KOPT-K1 (cell line): Measurements from ENCODE around the gene MARCHF3.
"Not testable (repeated sequence)": the region's sequence is repeated elsewhere in the genome, so short reads cannot be mapped to it uniquely, and the experiment has no call there.

Source experiments
- H3K27ac ChIP-seq: fragments of 200-600 bp; sonication (generic); 2 replicates; pipeline ENCODE4 v1.5.1; 2016; ENCODE audit warnings: antibody characterized with exemption, mild to moderate bottlenecking, low read depth, low read length; ENCODE audit not compliant: poor library complexity, severe bottlenecking
- H3K36me3 ChIP-seq: fragments of 200-600 bp; sonication (generic); 2 replicates; pipeline ENCODE4 v1.5.1; 2017; ENCODE audit warnings: antibody characterized with exemption, mild to moderate bottlenecking, low read length, moderate library complexity; ENCODE audit not compliant: insufficient read depth
- H3K9me3 ChIP-seq: fragments of 200-600 bp; sonication (generic); 2 replicates; pipeline ENCODE4 v1.5.1; 2017; ENCODE audit warnings: antibody characterized with exemption, low read length, mild to moderate bottlenecking; ENCODE audit not compliant: insufficient read depth, poor library complexity, severe bottlenecking

The MARCHF3 gene

DNA sequence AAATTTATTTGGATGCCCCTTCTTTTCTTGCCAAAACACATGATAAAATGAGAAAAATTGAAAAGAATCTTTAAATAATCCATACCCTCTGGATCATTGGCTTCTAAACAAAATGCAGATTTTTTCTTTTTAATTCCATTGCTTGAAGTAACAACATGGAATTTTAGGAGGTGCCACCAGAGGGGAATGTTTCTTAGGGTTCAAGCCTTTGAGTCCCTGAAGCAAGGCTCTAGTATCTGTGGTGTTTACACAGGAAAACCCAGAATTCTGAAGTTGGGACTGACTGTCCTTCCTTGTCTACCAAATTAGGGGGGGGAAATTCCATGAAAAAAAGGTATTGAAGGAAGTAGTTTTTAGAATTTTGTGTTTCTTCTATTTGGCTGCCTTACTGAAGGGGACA lies 184.0 kb downstream of the MARCHF3 start:
- H3K9me3 ChIP-seq, result no peaks in the 10 kb centered on the region
- H3K36me3 ChIP-seq, result peaks cover 24% of the 10 kb centered on the region
- no peak overlapping the region for H3K27ac ChIP-seq

DNA sequence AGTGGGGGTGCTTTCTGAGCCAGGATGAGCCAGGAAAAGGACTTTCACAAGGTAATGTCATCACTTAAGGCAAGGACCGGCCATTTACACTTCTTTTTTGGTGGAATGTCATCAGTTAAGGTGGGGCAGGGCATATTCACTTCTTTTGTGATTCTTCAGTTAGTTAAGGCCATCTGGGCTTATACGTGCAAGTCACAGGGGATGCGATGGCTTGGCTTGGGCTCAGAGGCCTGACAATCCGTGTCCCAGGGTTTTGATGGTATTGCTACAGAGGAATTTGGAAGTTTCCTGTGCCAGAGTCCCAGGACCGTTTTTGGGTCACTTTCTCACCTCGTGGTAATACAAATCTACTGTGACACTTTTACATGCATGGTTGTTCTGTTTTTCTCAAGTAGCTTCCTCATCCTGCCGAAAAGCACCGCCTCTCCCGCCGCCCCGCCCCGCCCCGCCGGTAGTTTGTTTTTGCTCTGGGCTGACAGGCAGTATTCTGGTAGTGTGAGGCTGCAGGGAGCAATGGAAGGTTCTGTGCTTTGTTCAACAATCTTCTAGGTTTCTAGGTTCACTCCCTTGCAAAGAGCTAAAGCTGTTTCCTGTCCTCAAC lies 184.8 kb downstream of the MARCHF3 start:
- H3K27ac ChIP-seq, H3K9me3 ChIP-seq: not testable (repeated sequence)
- peaks cover 19% of the 10 kb centered on the region for H3K36me3 ChIP-seq

DNA sequence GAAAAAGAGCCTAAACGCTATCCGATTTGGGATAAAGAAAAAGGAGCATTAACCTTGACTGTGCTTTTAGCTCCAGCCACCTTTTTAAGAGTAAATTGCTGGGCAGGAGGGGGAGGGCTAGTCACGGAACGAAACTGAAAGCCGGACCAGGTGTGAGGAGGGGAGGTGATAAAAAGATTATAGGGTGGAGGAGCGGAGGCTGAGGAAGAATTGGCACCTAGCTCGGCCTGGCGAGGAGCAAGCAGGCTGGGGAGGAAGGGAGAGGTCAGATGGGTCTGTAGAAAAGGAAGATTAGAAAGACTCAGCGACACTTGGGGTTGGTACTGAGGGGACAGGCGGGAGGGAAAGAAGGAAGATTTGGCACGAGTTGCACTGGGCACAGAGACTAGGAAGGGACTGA lies 187.0 kb downstream of the MARCHF3 start:
- H3K36me3 ChIP-seq, result peaks cover 18% of the 10 kb centered on the region
- H3K27ac ChIP-seq, H3K9me3 ChIP-seq: not testable (repeated sequence)

DNA sequence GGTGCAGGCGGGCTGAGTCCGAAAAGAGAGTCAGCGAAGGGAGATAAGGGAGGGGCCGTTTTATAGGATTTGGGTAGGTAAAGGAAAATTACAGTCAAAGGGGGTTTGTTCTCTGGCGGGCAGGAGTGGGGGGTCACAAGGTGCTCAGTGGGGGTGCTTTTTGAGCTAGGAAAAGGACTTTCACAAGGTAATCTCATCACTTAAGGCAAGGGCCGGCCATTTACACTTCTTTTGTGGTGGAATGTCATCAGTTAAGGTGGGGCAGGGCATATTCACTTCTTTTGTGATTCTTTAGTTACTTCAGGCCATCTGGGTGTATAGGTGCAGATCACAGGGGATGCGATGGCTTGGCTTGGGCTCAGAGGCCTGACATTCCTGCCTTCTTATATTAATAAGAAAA lies 191.0 kb downstream of the MARCHF3 start:
- H3K36me3 ChIP-seq, result peaks cover 51% of the 10 kb centered on the region

DNA sequence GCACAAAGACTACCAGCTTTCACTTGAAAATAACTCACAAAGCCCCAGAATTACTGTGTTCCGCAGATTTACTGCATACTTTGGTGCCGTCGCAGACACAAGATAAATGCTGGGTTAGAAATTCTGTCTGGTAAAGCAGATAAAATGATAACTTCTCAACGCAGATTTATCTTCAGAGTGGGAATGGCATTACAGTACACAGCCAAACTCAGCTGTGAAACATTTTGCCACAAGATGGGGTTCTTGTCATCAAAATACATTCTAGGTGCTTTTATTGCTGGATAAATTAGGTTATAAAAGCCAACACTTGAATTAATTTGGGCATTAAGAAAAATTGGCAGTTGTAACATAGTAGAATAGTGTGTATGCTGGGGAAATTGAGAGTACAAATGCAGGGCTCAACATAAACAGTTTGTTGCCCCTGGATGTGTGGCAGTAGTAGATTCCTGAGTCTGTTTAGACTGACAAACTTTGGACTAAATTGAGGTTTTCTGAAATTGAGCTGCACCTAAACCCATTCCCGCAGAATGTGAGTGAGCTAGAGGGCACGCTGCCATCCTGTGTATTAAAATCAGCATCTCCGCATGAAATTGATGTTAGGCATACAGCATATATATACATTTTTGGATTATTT lies 192.3 kb downstream of the MARCHF3 start:
- no peak overlapping the region for H3K27ac ChIP-seq
- H3K9me3 ChIP-seq, result no peaks in the 10 kb centered on the region
- peaks cover 65% of the 10 kb centered on the region for H3K36me3 ChIP-seq

More for the DNA sequence above, 191.0 kb downstream of the MARCHF3 start:
- not testable (repeated sequence) for H3K27ac ChIP-seq, H3K9me3 ChIP-seq

DNA sequence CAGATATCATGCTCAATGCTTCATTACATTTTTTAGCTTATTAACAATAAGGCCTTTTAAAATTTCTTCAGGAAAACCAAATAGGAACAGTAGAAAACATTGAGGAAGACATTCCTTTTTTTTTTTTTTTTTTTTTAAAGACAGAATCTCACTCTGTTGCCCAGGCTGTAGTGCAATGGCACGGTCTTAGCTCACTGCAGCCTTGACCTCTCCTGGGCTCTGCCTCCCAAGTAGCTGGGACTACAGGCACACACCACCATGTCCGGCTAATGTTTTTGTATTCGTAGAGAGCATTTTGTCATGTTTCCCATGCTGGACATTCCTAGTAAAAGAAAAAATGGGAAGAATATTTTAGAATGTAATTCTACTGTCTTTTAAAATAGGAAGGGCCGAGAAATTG lies 193.1 kb downstream of the MARCHF3 start:
- Histone ChIP-seq H3K36me3 (peaks cover 72% of the 10 kb centered on the region), H3K9me3 (no peaks in the 10 kb centered on the region)

DNA sequence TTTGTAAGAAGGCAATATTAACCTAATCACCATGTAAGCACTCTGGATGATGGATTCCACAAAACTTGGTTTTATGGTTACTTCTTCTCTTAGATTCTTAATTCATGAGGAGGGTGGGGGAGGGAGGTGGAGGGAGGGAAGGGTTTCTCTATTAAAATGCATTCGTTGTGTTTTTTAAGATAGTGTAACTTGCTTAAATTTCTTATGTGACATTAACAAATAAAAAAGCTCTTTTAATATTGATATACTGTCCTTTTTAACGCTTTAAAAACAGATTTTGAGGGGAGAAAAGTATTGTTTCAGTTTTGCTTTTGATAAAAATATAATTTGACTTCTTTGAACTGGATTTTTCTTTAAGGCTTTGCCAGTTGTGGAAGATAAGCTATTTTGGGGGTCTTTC lies 193.6 kb downstream of the MARCHF3 start:
- no peak overlapping the region for H3K27ac ChIP-seq
- H3K9me3 ChIP-seq, result no peaks in the 10 kb centered on the region
- peaks cover 77% of the 10 kb centered on the region for H3K36me3 ChIP-seq

More for the DNA sequence above, 193.1 kb downstream of the MARCHF3 start:
- H3K27ac ChIP-seq, result no peak overlapping the region

DNA sequence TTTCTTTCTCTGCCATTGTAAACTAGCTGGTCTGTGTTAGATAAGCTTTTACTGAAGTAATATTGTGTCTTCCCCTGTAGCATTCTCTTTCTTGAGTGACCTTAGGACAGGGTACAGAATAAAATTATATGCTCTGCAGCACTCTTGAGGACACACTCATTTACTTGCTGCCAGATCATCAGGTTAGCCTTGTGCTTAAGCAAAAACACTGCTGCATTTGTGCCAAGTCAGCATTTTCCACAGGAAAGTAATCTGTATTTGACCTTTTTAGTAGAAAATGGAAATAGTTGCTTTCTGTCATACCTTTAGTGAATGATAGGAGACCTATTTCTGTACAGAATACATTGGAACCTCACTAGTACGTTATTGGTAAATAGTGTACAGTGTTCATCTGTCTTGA lies 199.2 kb downstream of the MARCHF3 start:
- Histone ChIP-seq H3K27ac (no peak overlapping the region), H3K9me3 (no peaks in the 10 kb centered on the region), H3K36me3 (peaks cover 100% of the 10 kb centered on the region)

DNA sequence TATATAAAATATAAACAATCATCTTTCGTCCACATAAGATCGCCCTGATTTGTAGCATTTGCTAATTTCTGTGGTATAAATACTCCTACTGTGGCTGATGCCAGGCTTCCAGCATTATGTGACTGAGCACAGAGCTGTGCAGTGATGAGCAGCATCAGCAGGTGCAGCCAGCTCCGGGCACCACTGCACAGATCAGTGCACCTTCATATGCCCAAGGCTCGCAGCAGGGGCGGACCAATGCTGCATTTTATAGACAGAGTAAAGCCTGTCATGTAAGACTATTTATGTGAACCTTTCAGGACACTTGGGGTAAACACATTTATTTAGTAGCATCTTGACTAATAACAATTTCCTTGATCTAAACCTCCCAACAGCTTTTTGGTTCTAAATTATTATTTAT lies 200.3 kb downstream of the MARCHF3 start:
- Histone ChIP-seq H3K27ac (no peak overlapping the region), H3K9me3 (no peaks in the 10 kb centered on the region), H3K36me3 (peaks cover 100% of the 10 kb centered on the region)

DNA sequence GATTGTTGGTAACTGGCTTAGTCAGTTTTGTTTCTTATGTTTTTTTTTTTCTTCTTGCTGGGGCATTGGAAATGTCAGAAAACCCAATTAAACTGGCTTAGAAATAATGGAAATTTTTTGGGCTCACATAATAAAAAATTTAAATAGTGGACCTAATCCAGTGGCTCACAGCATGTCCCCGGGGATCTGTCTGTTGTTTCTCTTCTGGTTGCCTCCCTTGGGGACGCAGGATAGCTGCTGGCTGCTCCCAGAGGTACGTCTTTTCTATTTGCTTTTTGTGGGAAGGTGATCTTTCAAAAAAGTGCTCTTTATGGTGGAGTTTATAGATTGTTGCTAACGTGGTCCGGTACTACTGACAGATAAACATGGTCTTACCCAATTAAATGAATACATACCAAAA lies 201.3 kb downstream of the MARCHF3 start:
- no peak overlapping the region for H3K27ac ChIP-seq

DNA sequence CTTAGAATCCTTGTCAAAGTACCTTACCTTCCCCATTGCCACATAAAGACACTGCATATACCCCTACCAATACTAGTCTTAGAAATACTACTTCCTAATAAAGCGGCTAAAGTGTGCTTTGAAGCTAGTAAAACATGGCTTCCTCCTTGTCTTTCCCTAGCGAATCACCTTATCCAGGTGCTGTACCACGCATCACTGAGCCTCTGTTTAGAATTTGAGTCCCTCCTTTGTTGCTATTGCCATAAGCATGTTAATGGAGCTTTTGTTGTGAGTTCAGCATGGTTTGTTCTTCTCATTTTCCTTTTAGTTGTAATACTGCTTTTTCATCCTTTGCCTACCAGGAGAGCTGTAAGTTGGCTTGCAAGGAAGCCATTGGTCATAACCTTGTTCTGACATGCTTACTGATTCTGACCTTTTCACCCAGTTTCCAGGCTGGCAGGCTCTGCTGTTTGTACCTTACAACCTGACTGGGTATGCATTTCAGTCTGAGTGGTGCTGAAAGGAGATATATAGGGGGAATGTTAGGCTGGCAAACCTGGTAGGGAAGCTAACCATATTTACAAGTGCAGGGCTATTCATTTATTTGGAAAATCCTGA lies 203.6 kb downstream of the MARCHF3 start:
- Histone ChIP-seq H3K9me3 (no peaks in the 10 kb centered on the region), H3K27ac (no peak overlapping the region), H3K36me3 (peaks cover 100% of the 10 kb centered on the region)

More for the DNA sequence above, 201.3 kb downstream of the MARCHF3 start:
- no peaks in the 10 kb centered on the region for H3K9me3 ChIP-seq
- peaks cover 100% of the 10 kb centered on the region for H3K36me3 ChIP-seq

DNA sequence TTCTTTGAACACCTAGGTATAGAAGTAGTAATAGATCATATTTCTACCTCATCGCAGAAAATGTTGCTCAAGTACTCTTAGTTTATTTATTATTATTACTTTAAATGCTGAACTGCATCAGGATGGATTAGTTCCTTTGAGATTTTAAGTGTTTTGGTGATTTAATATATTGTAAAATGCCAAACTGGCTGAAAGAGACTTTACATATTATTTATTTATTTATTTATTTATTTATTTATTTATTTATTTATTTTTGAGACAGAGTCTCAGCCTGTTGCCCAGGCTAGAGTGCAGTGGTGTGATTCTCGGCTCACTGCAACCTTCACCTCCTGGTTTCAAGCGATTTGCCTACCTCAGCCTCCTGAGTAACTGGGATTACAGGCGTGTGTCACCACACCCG lies 211.1 kb downstream of the MARCHF3 start:
- no peaks in the 10 kb centered on the region for H3K9me3 ChIP-seq
- peaks cover 100% of the 10 kb centered on the region for H3K36me3 ChIP-seq
- H3K27ac ChIP-seq, result no peak overlapping the region

DNA sequence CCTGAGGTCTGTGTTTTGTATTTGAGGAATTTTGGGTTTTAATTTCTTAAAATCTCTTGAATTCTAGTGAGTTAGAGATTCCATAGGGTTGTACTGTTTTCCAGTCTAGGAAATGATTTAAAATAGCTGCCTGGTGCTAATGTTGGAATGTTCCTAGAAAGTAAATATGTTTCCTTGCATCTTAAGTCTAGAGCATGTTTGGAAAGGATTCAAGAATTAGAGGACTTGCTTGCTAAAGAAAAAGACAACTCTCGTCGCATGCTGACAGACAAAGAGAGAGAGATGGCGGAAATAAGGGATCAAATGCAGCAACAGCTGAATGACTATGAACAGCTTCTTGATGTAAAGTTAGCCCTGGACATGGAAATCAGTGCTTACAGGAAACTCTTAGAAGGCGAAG lies 211.6 kb downstream of the MARCHF3 start:
- no peaks in the 10 kb centered on the region for H3K9me3 ChIP-seq
- no peak overlapping the region for H3K27ac ChIP-seq
- peaks cover 100% of the 10 kb centered on the region for H3K36me3 ChIP-seq
